Fibroblast of lung (primary cell): ENCODE measurements around the gene ZNF804A. TPM values are rescaled to one million over a fixed set of nuclear protein-coding genes. Genes with fewer than 3 reads are reported as not detected.
A peak's percentile ranks its signal among the peaks of the same experiment; 100 is the strongest.

Experiments
- DNase-seq, 2 donors: peaks; one replicate each; pipeline versions ENCODE4 v3.0.0 to v3.0.0-alpha.2; 2010; ENCODE audit warnings: low read depth in 2 of 2
- H2AFZ ChIP-seq: 2 replicates; pipeline ENCODE4 v1.5.1; 2012; ENCODE audit warnings: low read length, control low read depth, inconsistent platforms
- H3K27ac ChIP-seq: 2 replicates; pipeline ENCODE4 v1.5.1; 2011; ENCODE audit warnings: low read length, control low read depth; ENCODE audit not compliant: insufficient read depth
- H3K27me3 ChIP-seq: 2 replicates; pipeline ENCODE4 v1.5.1; 2011; ENCODE audit warnings: mild to moderate bottlenecking, low read length; ENCODE audit not compliant: control insufficient read depth, insufficient read depth
- H3K36me3 ChIP-seq: 2 replicates; pipeline ENCODE4 v1.5.1; 2011; ENCODE audit warnings: low read length; ENCODE audit not compliant: control insufficient read depth, insufficient read depth
- H3K4me1 ChIP-seq: 2 replicates; pipeline ENCODE4 v1.5.1; 2011; ENCODE audit warnings: low read length; ENCODE audit not compliant: control insufficient read depth, insufficient read depth; ENCODE audit errors: extremely low read depth
- H3K4me2 ChIP-seq: 2 replicates; pipeline ENCODE4 v1.5.1; 2011; ENCODE audit warnings: low read length, control low read depth; ENCODE audit not compliant: insufficient read depth; ENCODE audit errors: extremely low read depth
- H3K4me3 ChIP-seq, 4 experiments: fragments of 200-600 bp in 1 of 4; sonication (generic) in 1 of 4; replicated peaks in 1 of 4; 2 replicates each; pipeline ENCODE4 v1.5.1; 2011 to 2016; ENCODE audit warnings: low read length in 4 of 4, low read depth in 3 of 4, mild to moderate bottlenecking in 3 of 4, control low read depth in 2 of 4, inconsistent platforms in 1 of 4, mixed read lengths in 1 of 4; ENCODE audit not compliant: insufficient read depth in 1 of 4; ENCODE audit errors: control extremely low read depth in 1 of 4
- H3K79me2 ChIP-seq: 2 replicates; pipeline ENCODE4 v1.5.1; 2012; ENCODE audit warnings: mild to moderate bottlenecking, low read length, inconsistent platforms; ENCODE audit not compliant: control insufficient read depth, insufficient read depth
- H3K9ac ChIP-seq: 2 replicates; pipeline ENCODE4 v1.5.1; 2011; ENCODE audit warnings: mild to moderate bottlenecking, low read length, control low read depth; ENCODE audit not compliant: insufficient read depth
- H3K9me3 ChIP-seq: 2 replicates; pipeline ENCODE4 v1.5.1; 2012; ENCODE audit warnings: low read depth, low read length; ENCODE audit not compliant: control insufficient read depth, insufficient read depth
- H4K20me1 ChIP-seq: 2 replicates; pipeline ENCODE4 v1.5.1; 2011; ENCODE audit warnings: low read length; ENCODE audit not compliant: control insufficient read depth, insufficient read depth; ENCODE audit errors: extremely low read depth
- EZH2 ChIP-seq: IDR thresholded peaks from 2 replicates; pipeline ENCODE4 v1.5.1; 2012; ENCODE audit warnings: low read length, control low read depth, mild to moderate bottlenecking; ENCODE audit errors: missing control alignments
- polyA plus RNA-seq, 2 donors: library from polyadenylated mRNA; depleted of rRNA in 1 of 2; stranded (reverse) in 1 of 2; unstranded in 1 of 2; fragments of >200 nt; gene quantifications; 2 replicates each; pipeline ENCODE4 v1.2.1, GENCODE V29; 2011 to 2012; ENCODE audit warnings: missing spikeins in 1 of 2
- total RNA-seq: library from RNA; depleted of rRNA; stranded (reverse); fragments of >200 nt; gene quantifications from 2 replicates; pipeline ENCODE4 v1.2.1, GENCODE V29; 2014
- TF ChIP-seq, protein P1 (sequence below), 2 donors: IDR thresholded peaks in 1 of 2; conservative IDR thresholded peaks in 1 of 2; 1 replicate in 1 of 2; 2 replicates in 1 of 2; pipeline ENCODE4 v1.5.1; 2011 to 2012; ENCODE audit warnings: low read length in 2 of 2, control low read depth in 1 of 2, inconsistent platforms in 1 of 2, low read depth in 1 of 2, mild to moderate bottlenecking in 1 of 2

ZNF804A gene
- total and polyA plus RNA-seq, 2 donors (not counting 1 experiment from before 2014, with no cell fraction given), result 3.0 to 6.9 TPM

DNA sequence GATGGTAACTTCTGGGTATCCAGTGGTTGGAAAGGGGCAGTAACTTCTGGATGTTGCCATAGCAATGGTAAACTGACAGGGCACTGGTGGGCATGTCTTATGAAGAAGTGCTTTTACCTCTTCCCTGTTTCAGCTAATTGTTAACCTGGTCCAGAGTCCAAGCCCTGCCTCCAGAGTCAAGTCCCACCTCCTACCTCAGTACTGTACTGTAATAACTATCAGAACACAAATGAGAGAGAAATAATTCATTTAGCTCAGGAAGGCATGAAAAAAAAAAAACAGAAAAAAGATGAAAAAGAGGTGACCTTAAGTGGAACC is 237.0 kb downstream of the ZNF804A start:
- H3K4me2 ChIP-seq, result no peak overlapping the region
- no peak overlapping the region for H3K9ac ChIP-seq
- H3K4me1 ChIP-seq, result no peaks in the 10 kb centered on the region
- no peak overlapping the region for H3K4me3 ChIP-seq
- no peaks in the 10 kb centered on the region for H4K20me1 ChIP-seq
- no peak overlapping the region for H2AFZ ChIP-seq
- no peaks in the 10 kb centered on the region for H3K9me3 ChIP-seq
- TF ChIP-seq, protein P1, sequence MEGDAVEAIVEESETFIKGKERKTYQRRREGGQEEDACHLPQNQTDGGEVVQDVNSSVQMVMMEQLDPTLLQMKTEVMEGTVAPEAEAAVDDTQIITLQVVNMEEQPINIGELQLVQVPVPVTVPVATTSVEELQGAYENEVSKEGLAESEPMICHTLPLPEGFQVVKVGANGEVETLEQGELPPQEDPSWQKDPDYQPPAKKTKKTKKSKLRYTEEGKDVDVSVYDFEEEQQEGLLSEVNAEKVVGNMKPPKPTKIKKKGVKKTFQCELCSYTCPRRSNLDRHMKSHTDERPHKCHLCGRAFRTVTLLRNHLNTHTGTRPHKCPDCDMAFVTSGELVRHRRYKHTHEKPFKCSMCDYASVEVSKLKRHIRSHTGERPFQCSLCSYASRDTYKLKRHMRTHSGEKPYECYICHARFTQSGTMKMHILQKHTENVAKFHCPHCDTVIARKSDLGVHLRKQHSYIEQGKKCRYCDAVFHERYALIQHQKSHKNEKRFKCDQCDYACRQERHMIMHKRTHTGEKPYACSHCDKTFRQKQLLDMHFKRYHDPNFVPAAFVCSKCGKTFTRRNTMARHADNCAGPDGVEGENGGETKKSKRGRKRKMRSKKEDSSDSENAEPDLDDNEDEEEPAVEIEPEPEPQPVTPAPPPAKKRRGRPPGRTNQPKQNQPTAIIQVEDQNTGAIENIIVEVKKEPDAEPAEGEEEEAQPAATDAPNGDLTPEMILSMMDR (conservative IDR thresholded peaks at IDR 0.05 in 1 of 2, IDR thresholded peaks at IDR 0.05 in 1 of 2; ENCODE audit: low read depth in 1 of 2, low read length in 2 of 2), result no peak
- TF ChIP-seq EZH2, result no peak
- DNase-seq, result no peak
- no peak overlapping the region for H3K27ac ChIP-seq
- H3K36me3 ChIP-seq, result no peaks in the 10 kb centered on the region
- H3K27me3 ChIP-seq, result no peaks in the 10 kb centered on the region
- H3K79me2 ChIP-seq, result no peaks in the 10 kb centered on the region

DNA sequence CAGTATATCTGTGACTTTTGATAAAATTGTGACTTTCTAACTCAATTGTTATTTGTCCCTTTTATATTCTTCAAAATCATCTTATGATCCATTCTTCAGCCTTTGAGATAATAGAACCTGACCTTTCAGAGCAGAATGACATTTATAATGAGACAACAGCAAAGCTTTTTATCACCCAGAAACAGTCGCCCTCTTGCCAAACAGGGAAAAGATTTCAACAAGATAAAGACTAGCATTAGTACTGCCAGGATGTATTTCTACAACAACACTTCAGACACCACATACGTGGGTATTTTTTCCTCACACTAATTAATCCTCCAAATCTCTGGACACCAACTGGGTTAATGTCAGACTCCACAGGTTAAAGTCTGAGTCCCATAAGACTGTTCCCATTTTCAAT is 249.0 kb downstream of the ZNF804A start:
- H3K27ac ChIP-seq, result no peak overlapping the region
- no peaks in the 10 kb centered on the region for H3K79me2 ChIP-seq
- no peak overlapping the region for H3K9ac ChIP-seq
- no peak overlapping the region for H3K4me3 ChIP-seq
- H3K27me3 ChIP-seq, result no peaks in the 10 kb centered on the region
- H4K20me1 ChIP-seq, result no peaks in the 10 kb centered on the region
- H3K4me2 ChIP-seq, result no peak overlapping the region
- H3K9me3 ChIP-seq, result no peaks in the 10 kb centered on the region
- H2AFZ ChIP-seq, result no peak overlapping the region
- DNase-seq, result no peak
- no peak for TF ChIP-seq EZH2
- H3K36me3 ChIP-seq, result no peaks in the 10 kb centered on the region
- no peaks in the 10 kb centered on the region for H3K4me1 ChIP-seq

DNA sequence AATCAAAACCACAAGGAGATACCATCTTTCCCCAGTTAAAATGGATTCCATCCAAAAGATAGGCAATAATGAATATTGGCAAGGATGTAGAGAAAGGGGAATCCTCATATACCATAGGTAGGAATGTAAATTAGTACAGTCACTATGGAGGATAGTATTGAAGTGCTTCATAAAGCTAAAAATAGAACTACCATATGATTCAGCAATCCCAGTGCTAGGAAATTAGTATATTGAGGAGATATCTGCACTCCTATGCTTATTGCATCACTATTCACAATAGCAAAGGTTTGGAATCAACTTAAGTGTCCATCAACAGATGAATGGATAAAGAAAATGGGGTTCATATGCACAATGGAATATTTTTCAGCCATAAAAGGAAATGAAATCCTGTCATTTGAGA is 251.2 kb downstream of the ZNF804A start:
- peak in 1 of 2 donors; percentile 23 for DNase-seq
- Histone ChIP-seq H3K27ac (no peak overlapping the region), H3K79me2 (no peaks in the 10 kb centered on the region), H2AFZ (no peak overlapping the region), H4K20me1 (no peaks in the 10 kb centered on the region), H3K27me3 (no peaks in the 10 kb centered on the region), H3K9ac (no peak overlapping the region), H3K4me3 (no peak overlapping the region), H3K4me1 (no peaks in the 10 kb centered on the region), H3K36me3 (no peaks in the 10 kb centered on the region), H3K4me2 (no peak overlapping the region), H3K9me3 (no peaks in the 10 kb centered on the region)
- no peak for TF ChIP-seq EZH2
- TF ChIP-seq, protein P1 (conservative IDR thresholded peaks at IDR 0.05 in 1 of 2, IDR thresholded peaks at IDR 0.05 in 1 of 2; ENCODE audit: low read depth in 1 of 2, low read length in 2 of 2), result no peak
